Activated CD4-positive, alpha-beta T cell treated with anti-CD3 and anti-CD28 coated beads for 36 hours (primary cell): ENCODE measurements around the gene CHD3. TPM values are rescaled to one million over a fixed set of nuclear protein-coding genes. Genes with fewer than 3 reads are reported as not detected.

Source experiments
- ATAC-seq: fragments of 200-7000 bp; cut with Tn5 transposase; one replicate; pipeline ENCODE4 v1.10.0; 2021; ENCODE audit warnings: mild to moderate bottlenecking, moderate library complexity
- CTCF ChIA-PET: fragments of 350-600 bp; sonication (Branson Sonifier 250); formaldehyde crosslinking; loops from one replicate; lab custom pipeline; 2021; ENCODE audit warnings: antibody characterized with exemption; lab: Charles Lee
- POLR2A ChIA-PET: fragments of 350-600 bp; sonication (Branson Sonifier 250); formaldehyde crosslinking; loops from one replicate; lab custom pipeline; 2021; ENCODE audit warnings: antibody characterized with exemption, inconsistent platforms; lab: Charles Lee
- DNase-seq: peaks from one replicate; pipeline ENCODE4 v3.0.0-alpha.2; 2020
- H3K27ac Mint-ChIP-seq: one replicate; pipeline ENCODE4 v1.8.0; 2021; ENCODE audit warnings: mixed read lengths
- H3K27me3 Mint-ChIP-seq: one replicate; pipeline ENCODE4 v1.8.0; 2021; ENCODE audit warnings: mixed read lengths
- H3K36me3 Mint-ChIP-seq: one replicate; pipeline ENCODE4 v1.8.0; 2021; ENCODE audit warnings: low read depth, mixed read lengths
- H3K4me1 Mint-ChIP-seq: one replicate; pipeline ENCODE4 v1.8.0; 2021; ENCODE audit warnings: mixed read lengths
- H3K4me3 Mint-ChIP-seq: one replicate; pipeline ENCODE4 v1.8.0; 2021; ENCODE audit warnings: mild to moderate bottlenecking, moderate library complexity, mixed read lengths
- H3K9me3 Mint-ChIP-seq: one replicate; pipeline ENCODE4 v1.8.0; 2021; ENCODE audit warnings: low read depth, mixed read lengths
- intact Hi-C, 2 experiments: fragments of 100-400 bp; cut with DNase I in 1 of 2; cut with micrococcal nuclease in 1 of 2; formaldehyde crosslinking; loops; one replicate each; pipeline versions ENCODE4 v1.14.2 to v1.15.1; 2022 to 2024; cut with DNase I, micrococcal nuclease
- total RNA-seq, 2 experiments: library from RNA; stranded (reverse); gene quantifications; one replicate each; pipeline ENCODE4 v1.2.3, GENCODE V29; 2021

Gene CHD3
- total RNA-seq, 2 experiments from 2014 or later = 145 to 161 TPM

- CTCF ChIA-PET = interaction anchor here (1.8 kb wide), 1 partner anchor 31 kb away, joined by 6 read pairs; no protein-coding TSS in a partner anchor
These were observed 20.7 kb upstream of the CHD3 start for GRCh38 chr17:7867881-7868329.

GRCh38 chr17:7873051-7873450 is 15.5 kb upstream of the CHD3 start:
- Mint-ChIP-seq H3K4me1 (peaks cover 10% of the 10 kb centered on the region), H3K36me3 (peaks cover 18% of the 10 kb centered on the region), H3K27ac (no peak overlapping the region), H3K4me3 (no peak overlapping the region), H3K9me3 (no peaks in the 10 kb centered on the region), H3K27me3 (no peaks in the 10 kb centered on the region)
- POLR2A ChIA-PET = interaction anchor here (0.6 to 1.1 kb wide), 3 partner anchors 11 to 53 kb away, joined by 3 read pairs; no protein-coding TSS in a partner anchor
- ATAC-seq (no peak), DNase-seq (no peak)
- intact Hi-C loops = no loop called here
- CTCF ChIA-PET = interaction anchor here (0.6 to 1.5 kb wide), 2 partner anchors 201 to 232 kb away, joined by 3 read pairs; no protein-coding TSS in a partner anchor

More at GRCh38 chr17:7867881-7868329, 20.7 kb upstream of the CHD3 start:
- POLR2A ChIA-PET = no interaction called here
- Mint-ChIP-seq H3K27me3 (no peaks in the 10 kb centered on the region), H3K9me3 (no peaks in the 10 kb centered on the region), H3K36me3 (peaks cover 30% of the 10 kb centered on the region), H3K4me3 (no peak overlapping the region), H3K4me1 (peaks cover 23% of the 10 kb centered on the region), H3K27ac (peak overlapping the region; percentile 49)
- DNase-seq (no peak), ATAC-seq (peak; percentile 53)
- intact Hi-C loops = no loop called here

- ATAC-seq = no peak
- Mint-ChIP-seq H3K4me3 (no peak overlapping the region), H3K9me3 (no peaks in the 10 kb centered on the region), H3K27ac (no peak overlapping the region), H3K36me3 (peaks cover 16% of the 10 kb centered on the region), H3K4me1 (no peaks in the 10 kb centered on the region), H3K27me3 (no peaks in the 10 kb centered on the region)
- ChIA-PET POLR2A (no interaction called here), CTCF (interaction anchor here (0.6 to 4.7 kb wide), 3 partner anchors 13 to 198 kb away, joined by 3 to 32 read pairs (median 3); no protein-coding TSS in a partner anchor)
- intact Hi-C loops = no loop called here
- DNase-seq = no peak
These were observed 12.7 kb upstream of the CHD3 start for GRCh38 chr17:7875804-7876370.

- Mint-ChIP-seq H3K27me3 (no peaks in the 10 kb centered on the region), H3K36me3 (peaks cover 10% of the 10 kb centered on the region), H3K9me3 (no peaks in the 10 kb centered on the region), H3K27ac (no peak overlapping the region), H3K4me1 (no peaks in the 10 kb centered on the region), H3K4me3 (no peak overlapping the region)
- ChIA-PET POLR2A (no interaction called here), CTCF (interaction anchor here (0.6 to 4.7 kb wide), 3 partner anchors 12 to 374 kb away, joined by 3 to 32 read pairs (median 13); no protein-coding TSS in a partner anchor)
- ATAC-seq (no peak), DNase-seq (no peak)
- intact Hi-C loops = no loop called here
These were observed 10.4 kb upstream of the CHD3 start for GRCh38 chr17:7878234-7878633.

GRCh38 chr17:7880076-7880868 is 8.3 kb upstream of the CHD3 start:
- CTCF ChIA-PET = interaction anchor here (0.6 to 4.7 kb wide), 2 partner anchors 18 to 291 kb away, joined by 3 to 32 read pairs; no protein-coding TSS in a partner anchor
- no peak overlapping the region for H3K4me3 Mint-ChIP-seq
- peaks cover 4% of the 10 kb centered on the region for H3K36me3 Mint-ChIP-seq
- POLR2A ChIA-PET = no interaction called here
- intact Hi-C loops = loop anchor here in 1 of 2 experiments (5.0 kb wide), 1 partner anchor 237 kb away; the partner anchor contains the start of gene ALOXE3
- H3K27ac Mint-ChIP-seq = no peak overlapping the region
- peaks cover 1% of the 10 kb centered on the region for H3K4me1 Mint-ChIP-seq
- ATAC-seq (peak; percentile 24), DNase-seq (no peak)
- no peaks in the 10 kb centered on the region for H3K9me3 Mint-ChIP-seq
- no peaks in the 10 kb centered on the region for H3K27me3 Mint-ChIP-seq

- POLR2A ChIA-PET = no interaction called here
- peak; percentile 16 for DNase-seq
- peaks cover 1% of the 10 kb centered on the region for H3K4me1 Mint-ChIP-seq
- no peaks in the 10 kb centered on the region for H3K9me3 Mint-ChIP-seq
- H3K27ac Mint-ChIP-seq = no peak overlapping the region
- peaks cover 10% of the 10 kb centered on the region for H3K36me3 Mint-ChIP-seq
- intact Hi-C loops = loop anchor here in 1 of 2 experiments (5.0 kb wide), 1 partner anchor 236 kb away; the partner anchor contains the start of gene ALOXE3
- no peaks in the 10 kb centered on the region for H3K27me3 Mint-ChIP-seq
- CTCF ChIA-PET = no interaction called here
- H3K4me3 Mint-ChIP-seq = no peak overlapping the region
- ATAC-seq = no peak
These were observed 7.1 kb upstream of the CHD3 start for GRCh38 chr17:7881276-7882054.

- DNase-seq = peak; percentile 38
These were observed 6.5 kb upstream of the CHD3 start for GRCh38 chr17:7882068-7882467.

GRCh38 chr17:7882629-7883028 is 6.0 kb upstream of the CHD3 start:
- Mint-ChIP-seq H3K27me3 (no peaks in the 10 kb centered on the region), H3K4me1 (peaks cover 1% of the 10 kb centered on the region), H3K4me3 (no peak overlapping the region), H3K27ac (no peak overlapping the region), H3K36me3 (peaks cover 8% of the 10 kb centered on the region), H3K9me3 (no peaks in the 10 kb centered on the region)
- intact Hi-C loops = loop anchor here in 1 of 2 experiments (5.0 kb wide), 1 partner anchor 235 kb away; the partner anchor contains the start of gene ALOXE3
- ATAC-seq (no peak), DNase-seq (no peak)
- ChIA-PET CTCF (interaction anchor here (0.7 to 1.8 kb wide), 3 partner anchors 17 to 35 kb away, joined by 3 to 7 read pairs (median 4); partner anchors contain the start of genes CYB5D1 and NAA38), POLR2A (interaction anchor here (0.6 to 1.0 kb wide), 2 partner anchors 25 to 339 kb away, joined by 3 read pairs; partner anchors contain the start of gene NAA38)

More at GRCh38 chr17:7882068-7882467, 6.5 kb upstream of the CHD3 start:
- intact Hi-C loops = loop anchor here in 1 of 2 experiments (5.0 kb wide), 1 partner anchor 235 kb away; the partner anchor contains the start of gene ALOXE3
- ChIA-PET CTCF (interaction anchor here (1.8 kb wide), 1 partner anchor 25 kb away, joined by 7 read pairs; the partner anchor contains the start of genes CYB5D1 and NAA38), POLR2A (no interaction called here)
- Mint-ChIP-seq H3K4me3 (no peak overlapping the region), H3K27ac (no peak overlapping the region), H3K9me3 (no peaks in the 10 kb centered on the region), H3K4me1 (peaks cover 1% of the 10 kb centered on the region), H3K36me3 (peaks cover 10% of the 10 kb centered on the region), H3K27me3 (no peaks in the 10 kb centered on the region)
- no peak for ATAC-seq

GRCh38 chr17:7883781-7884386 is 4.7 kb upstream of the CHD3 start:
- peak overlapping the region; percentile 66 for H3K4me3 Mint-ChIP-seq
- H3K27ac Mint-ChIP-seq = peak overlapping the region; percentile 90
- DNase-seq (peak; percentile 66), ATAC-seq (no peak)
- ChIA-PET CTCF (interaction anchor here (0.7 to 1.8 kb wide), 2 partner anchors 27 to 133 kb away, joined by 3 to 7 read pairs; partner anchors contain the start of genes CYB5D1 and NAA38), POLR2A (interaction anchor here (0.6 to 1.0 kb wide), 2 partner anchors 10 to 313 kb away, joined by 3 to 4 read pairs; no protein-coding TSS in a partner anchor)
- H3K27me3 Mint-ChIP-seq = no peaks in the 10 kb centered on the region
- peaks cover 1% of the 10 kb centered on the region for H3K4me1 Mint-ChIP-seq
- H3K36me3 Mint-ChIP-seq = peaks cover 8% of the 10 kb centered on the region
- intact Hi-C loops = loop anchor here in 1 of 2 experiments (5.0 kb wide), 1 partner anchor 233 kb away; the partner anchor contains the start of gene ALOXE3
- H3K9me3 Mint-ChIP-seq = no peaks in the 10 kb centered on the region
